HG02678 (cell line): ENCODE measurements around the gene TANGO6.
"Not testable (repeated sequence)": the region's sequence is repeated elsewhere in the genome, so short reads cannot be mapped to it uniquely, and the experiment has no call there.

Source experiments
- ATAC-seq: cut with Tn5 transposase; IDR thresholded peaks from one replicate; pipeline ENCODE4 v1.9.1; 2021; ENCODE audit warnings: mild to moderate bottlenecking, moderate library complexity; ENCODE audit not compliant: unreplicated experiment

The TANGO6 gene

GRCh38 chr16:68843482-68844210 is at the start of gene TANGO6:
Gene TANGO6 (plus strand): TSS chr16:68843531. CDS start chr16:68843618, 87 bp downstream.
- peak; percentile 93 for ATAC-seq

- no peak for ATAC-seq
Measured at GRCh38 chr16:68798398-68798797, 44.9 kb upstream of the TANGO6 start.

GRCh38 chr16:68800257-68800875 is 43.0 kb upstream of the TANGO6 start:
- no peak for ATAC-seq

- ATAC-seq, result no peak
Measured at GRCh38 chr16:68802190-68802589, 41.1 kb upstream of the TANGO6 start.

- ATAC-seq, result no peak
Measured at GRCh38 chr16:68806422-68806821, 36.9 kb upstream of the TANGO6 start.

- ATAC-seq, result no peak
Measured at GRCh38 chr16:68806981-68807380, 36.4 kb upstream of the TANGO6 start.

- ATAC-seq, result no peak
Measured at GRCh38 chr16:68814516-68814915, 28.8 kb upstream of the TANGO6 start.

- no peak for ATAC-seq
Measured at GRCh38 chr16:68823401-68824135, 19.8 kb upstream of the TANGO6 start.

GRCh38 chr16:68825427-68825826 is 17.9 kb upstream of the TANGO6 start:
- no peak for ATAC-seq

- ATAC-seq, result no peak
Measured at GRCh38 chr16:68826652-68827051, 16.7 kb upstream of the TANGO6 start.

- no peak for ATAC-seq
Measured at GRCh38 chr16:68833251-68833650, 10.1 kb upstream of the TANGO6 start.

GRCh38 chr16:68834550-68834949 is 8.8 kb upstream of the TANGO6 start:
- no peak for ATAC-seq

GRCh38 chr16:68835970-68836369 is 7.4 kb upstream of the TANGO6 start:
- no peak for ATAC-seq

- ATAC-seq, result no peak
Measured at GRCh38 chr16:68839831-68840230, 3.5 kb upstream of the TANGO6 start.

GRCh38 chr16:68842964-68843481 is 308 bp upstream of the TANGO6 start:
- not testable (repeated sequence) for ATAC-seq

GRCh38 chr16:68844211-68844564 is 857 bp downstream of the TANGO6 start:
- ATAC-seq, result peak; percentile 11

- ATAC-seq, result no peak
Measured at GRCh38 chr16:68848786-68849185, 5.5 kb downstream of the TANGO6 start.

GRCh38 chr16:68850481-68850880 is 7.2 kb downstream of the TANGO6 start:
- no peak for ATAC-seq

- ATAC-seq, result no peak
Measured at GRCh38 chr16:68851601-68852000, 8.3 kb downstream of the TANGO6 start.

- no peak for ATAC-seq
Measured at GRCh38 chr16:68857479-68857878, 14.1 kb downstream of the TANGO6 start.

GRCh38 chr16:68859828-68860227 is 16.5 kb downstream of the TANGO6 start:
- ATAC-seq, result no peak
